HEK293T (cell line): ENCODE measurements around the gene URB1.

Source experiments
- CTCF ChIA-PET: fragments of 350-600 bp; formaldehyde crosslinking; extraction: SDS; loops from one replicate; lab custom pipeline; 2021; ENCODE audit warnings: antibody characterized with exemption, inconsistent platforms; lab: Yijun Ruan, JAX
- POLR2A ChIA-PET: fragments of 350-600 bp; formaldehyde crosslinking; extraction: SDS; loops from one replicate; lab custom pipeline; 2020; ENCODE audit warnings: antibody characterized with exemption, inconsistent platforms; lab: Yijun Ruan, JAX
- DNase-seq: peaks from one replicate; pipeline ENCODE4 v3.0.0; 2012; ENCODE audit warnings: mixed read lengths; ENCODE audit errors: extremely low spot score
- ARNT ChIP-seq: fragments of 450-650 bp; IDR thresholded peaks from 2 replicates; pipeline ENCODE4 v1.6.1; 2017; ENCODE audit warnings: mild to moderate bottlenecking
- BHLHE40 ChIP-seq: fragments of 450-650 bp; IDR thresholded peaks from 2 replicates; pipeline ENCODE4 v1.6.1; 2016; ENCODE audit warnings: mild to moderate bottlenecking, moderate library complexity, borderline replicate concordance
- CTBP1 ChIP-seq: fragments of 450-650 bp; IDR thresholded peaks from 2 replicates; pipeline ENCODE4 v1.6.1; 2016; ENCODE audit warnings: borderline replicate concordance
- ELF4 ChIP-seq: fragments of 450-650 bp; IDR thresholded peaks from 2 replicates; pipeline ENCODE4 v1.6.1; 2017; ENCODE audit warnings: antibody characterized with exemption
- FOXA1 ChIP-seq: fragments of 450-650 bp; IDR thresholded peaks from 2 replicates; pipeline ENCODE4 v1.6.1; 2016; ENCODE audit warnings: mild to moderate bottlenecking
- FOXK2 ChIP-seq: fragments of 450-650 bp; IDR thresholded peaks from 2 replicates; pipeline ENCODE4 v1.6.1; 2016; ENCODE audit warnings: mild to moderate bottlenecking
- FOXM1 ChIP-seq: fragments of 450-650 bp; IDR thresholded peaks from 2 replicates; pipeline ENCODE4 v1.6.1; 2017; ENCODE audit warnings: mild to moderate bottlenecking, borderline replicate concordance
- HDGF ChIP-seq: fragments of 450-650 bp; IDR thresholded peaks from 2 replicates; pipeline ENCODE4 v1.6.1; 2017; ENCODE audit warnings: antibody characterized with exemption, borderline replicate concordance
- L3MBTL2 ChIP-seq: fragments of 450-650 bp; conservative IDR thresholded peaks from 2 replicates; pipeline ENCODE4 v1.6.1; 2016; ENCODE audit warnings: mild to moderate bottlenecking
- LEF1 ChIP-seq: fragments of 450-650 bp; IDR thresholded peaks from 2 replicates; pipeline ENCODE4 v1.6.1; 2017; ENCODE audit warnings: mild to moderate bottlenecking, borderline replicate concordance
- NFRKB ChIP-seq: fragments of 450-650 bp; IDR thresholded peaks from 2 replicates; pipeline ENCODE4 v1.6.1; 2016; ENCODE audit warnings: mild to moderate bottlenecking, moderate library complexity
- PKNOX1 ChIP-seq: fragments of 450-650 bp; IDR thresholded peaks from 2 replicates; pipeline ENCODE4 v1.6.1; 2016
- SP1 ChIP-seq: fragments of 450-650 bp; IDR thresholded peaks from 2 replicates; pipeline ENCODE4 v1.6.1; 2017
- SUZ12 ChIP-seq: fragments of 450-650 bp; IDR thresholded peaks from 2 replicates; pipeline ENCODE4 v1.6.1; 2016; ENCODE audit warnings: mild to moderate bottlenecking
- TARDBP ChIP-seq: fragments of 450-650 bp; IDR thresholded peaks from 2 replicates; pipeline ENCODE4 v1.6.1; 2016
- ZNF384 ChIP-seq: fragments of 450-650 bp; IDR thresholded peaks from 2 replicates; pipeline ENCODE4 v1.6.1; 2016

Gene URB1

GRCh38 chr21:32388306-32388705 is 4.5 kb downstream of the URB1 start:
- ChIA-PET POLR2A (no interaction called here), CTCF (no interaction called here)
- DNase-seq: no peak
- TF ChIP-seq HDGF (no peak), ZNF384 (no peak), FOXA1 (no peak), LEF1 (no peak), NFRKB (no peak), TARDBP (no peak), FOXK2 (no peak), PKNOX1 (no peak), SUZ12 (no peak), CTBP1 (no peak), SP1 (no peak), ARNT (no peak), ELF4 (no peak), BHLHE40 (no peak), FOXM1 (no peak), L3MBTL2 (no peak)

- ChIA-PET CTCF (no interaction called here), POLR2A (no interaction called here)
- no peak for TF ChIP-seq ELF4
- TF ChIP-seq LEF1: no peak
- no peak for TF ChIP-seq HDGF
- no peak for TF ChIP-seq FOXM1
- no peak for TF ChIP-seq PKNOX1
- TF ChIP-seq ARNT: no peak
- TF ChIP-seq SP1: no peak
- no peak for TF ChIP-seq FOXK2
- TF ChIP-seq TARDBP: no peak
- no peak for TF ChIP-seq NFRKB
- no peak for TF ChIP-seq BHLHE40
- TF ChIP-seq L3MBTL2: no peak
- TF ChIP-seq SUZ12: no peak
- TF ChIP-seq ZNF384: no peak
- TF ChIP-seq FOXA1: no peak
- no peak for DNase-seq
Observed at GRCh38 chr21:32387151-32387550, 5.7 kb downstream of the URB1 start.

GRCh38 chr21:32386195-32386870 is 6.5 kb downstream of the URB1 start:
- no peak for DNase-seq
- ChIA-PET CTCF (no interaction called here), POLR2A (no interaction called here)
- TF ChIP-seq FOXM1 (no peak), ZNF384 (no peak), ARNT (no peak)

GRCh38 chr21:32383812-32384211 is 9.0 kb downstream of the URB1 start:
- ChIA-PET POLR2A (interaction anchor here (1.0 kb wide), 1 partner anchor 9 kb away, joined by 4 read pairs; the partner anchor contains the start of gene URB1), CTCF (no interaction called here)
- DNase-seq: no peak
- no peak for TF ChIP-seq ARNT
- no peak for TF ChIP-seq FOXA1

- DNase-seq: no peak
- no peak for TF ChIP-seq ARNT
- TF ChIP-seq CTBP1: no peak
- TF ChIP-seq SP1: no peak
- TF ChIP-seq BHLHE40: no peak
- TF ChIP-seq NFRKB: no peak
- TF ChIP-seq ELF4: no peak
- TF ChIP-seq ZNF384: no peak
- TF ChIP-seq L3MBTL2: no peak
- TF ChIP-seq FOXM1: no peak
- no peak for TF ChIP-seq FOXA1
- no peak for TF ChIP-seq SUZ12
- no peak for TF ChIP-seq TARDBP
- TF ChIP-seq HDGF: no peak
- no peak for TF ChIP-seq LEF1
- no peak for TF ChIP-seq PKNOX1
- CTCF ChIA-PET: no interaction called here
- POLR2A ChIA-PET: interaction anchor here (0.9 kb wide), 1 partner anchor 103 kb away, joined by 3 read pairs; the partner anchor contains the start of gene MIS18A
Observed at GRCh38 chr21:32382108-32382644, 10.6 kb downstream of the URB1 start.

- ChIA-PET POLR2A (no interaction called here), CTCF (no interaction called here)
- TF ChIP-seq PKNOX1 (no peak), SUZ12 (no peak), ARNT (no peak), BHLHE40 (no peak), FOXA1 (no peak), FOXK2 (no peak), FOXM1 (no peak)
- DNase-seq: no peak
Observed at GRCh38 chr21:32381571-32381970, 11.2 kb downstream of the URB1 start.
